ENCODE measurements around the gene ASPM.

ASPM gene

DNA sequence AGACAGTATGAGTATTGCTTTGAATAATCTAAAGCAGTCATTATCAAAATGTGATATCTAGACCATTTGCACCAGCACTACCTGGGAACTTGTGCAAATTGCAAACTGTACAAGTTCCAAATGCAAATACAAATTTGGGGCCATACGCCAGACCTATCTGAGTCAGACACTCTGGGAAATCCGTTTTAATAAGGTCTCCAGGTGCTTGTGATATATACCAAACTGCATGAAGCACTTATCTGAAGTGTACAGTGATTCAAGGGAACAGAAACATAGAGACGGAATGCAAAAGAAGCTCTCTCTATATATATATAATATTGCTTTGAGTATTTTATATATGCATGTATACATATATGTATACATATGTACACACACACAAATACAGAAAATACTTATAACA lies 36.2 kb upstream of the ASPM start:
- no peak for ATAC-seq
- no peak for TF ChIP-seq ISL1 (CRISPR knock-in tag; IDR thresholded peaks at IDR 0.05)
- TF ChIP-seq ESRRG (CRISPR knock-in tag; IDR thresholded peaks at IDR 0.05): no peak
- TF ChIP-seq TCF4 (CRISPR knock-in tag; IDR thresholded peaks at IDR 0.05; ENCODE audit: borderline replicate concordance): no peak
- no peak for TF ChIP-seq OSR1 (CRISPR knock-in tag; IDR thresholded peaks at IDR 0.05)
- no peak for TF ChIP-seq RARB (CRISPR knock-in tag; IDR thresholded peaks at IDR 0.05)
- TF ChIP-seq, protein P1, sequence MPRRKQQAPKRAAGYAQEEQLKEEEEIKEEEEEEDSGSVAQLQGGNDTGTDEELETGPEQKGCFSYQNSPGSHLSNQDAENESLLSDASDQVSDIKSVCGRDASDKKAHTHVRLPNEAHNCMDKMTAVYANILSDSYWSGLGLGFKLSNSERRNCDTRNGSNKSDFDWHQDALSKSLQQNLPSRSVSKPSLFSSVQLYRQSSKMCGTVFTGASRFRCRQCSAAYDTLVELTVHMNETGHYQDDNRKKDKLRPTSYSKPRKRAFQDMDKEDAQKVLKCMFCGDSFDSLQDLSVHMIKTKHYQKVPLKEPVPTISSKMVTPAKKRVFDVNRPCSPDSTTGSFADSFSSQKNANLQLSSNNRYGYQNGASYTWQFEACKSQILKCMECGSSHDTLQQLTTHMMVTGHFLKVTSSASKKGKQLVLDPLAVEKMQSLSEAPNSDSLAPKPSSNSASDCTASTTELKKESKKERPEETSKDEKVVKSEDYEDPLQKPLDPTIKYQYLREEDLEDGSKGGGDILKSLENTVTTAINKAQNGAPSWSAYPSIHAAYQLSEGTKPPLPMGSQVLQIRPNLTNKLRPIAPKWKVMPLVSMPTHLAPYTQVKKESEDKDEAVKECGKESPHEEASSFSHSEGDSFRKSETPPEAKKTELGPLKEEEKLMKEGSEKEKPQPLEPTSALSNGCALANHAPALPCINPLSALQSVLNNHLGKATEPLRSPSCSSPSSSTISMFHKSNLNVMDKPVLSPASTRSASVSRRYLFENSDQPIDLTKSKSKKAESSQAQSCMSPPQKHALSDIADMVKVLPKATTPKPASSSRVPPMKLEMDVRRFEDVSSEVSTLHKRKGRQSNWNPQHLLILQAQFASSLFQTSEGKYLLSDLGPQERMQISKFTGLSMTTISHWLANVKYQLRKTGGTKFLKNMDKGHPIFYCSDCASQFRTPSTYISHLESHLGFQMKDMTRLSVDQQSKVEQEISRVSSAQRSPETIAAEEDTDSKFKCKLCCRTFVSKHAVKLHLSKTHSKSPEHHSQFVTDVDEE (CRISPR knock-in tag; IDR thresholded peaks at IDR 0.05): no peak
- TF ChIP-seq, protein P2, sequence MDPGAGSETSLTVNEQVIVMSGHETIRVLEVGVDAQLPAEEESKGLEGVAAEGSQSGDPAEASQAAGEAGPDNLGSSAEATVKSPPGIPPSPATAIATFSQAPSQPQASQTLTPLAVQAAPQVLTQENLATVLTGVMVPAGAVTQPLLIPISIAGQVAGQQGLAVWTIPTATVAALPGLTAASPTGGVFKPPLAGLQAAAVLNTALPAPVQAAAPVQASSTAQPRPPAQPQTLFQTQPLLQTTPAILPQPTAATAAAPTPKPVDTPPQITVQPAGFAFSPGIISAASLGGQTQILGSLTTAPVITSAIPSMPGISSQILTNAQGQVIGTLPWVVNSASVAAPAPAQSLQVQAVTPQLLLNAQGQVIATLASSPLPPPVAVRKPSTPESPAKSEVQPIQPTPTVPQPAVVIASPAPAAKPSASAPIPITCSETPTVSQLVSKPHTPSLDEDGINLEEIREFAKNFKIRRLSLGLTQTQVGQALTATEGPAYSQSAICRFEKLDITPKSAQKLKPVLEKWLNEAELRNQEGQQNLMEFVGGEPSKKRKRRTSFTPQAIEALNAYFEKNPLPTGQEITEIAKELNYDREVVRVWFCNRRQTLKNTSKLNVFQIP (CRISPR knock-in tag; IDR thresholded peaks at IDR 0.05; ENCODE audit: borderline replicate concordance, low read depth): no peak
- no peak for TF ChIP-seq ARNTL (CRISPR knock-in tag; IDR thresholded peaks at IDR 0.05; ENCODE audit: borderline replicate concordance, low read depth)
- TF ChIP-seq CSDC2 (CRISPR knock-in tag; IDR thresholded peaks at IDR 0.05): no peak
- TF ChIP-seq PPARA (CRISPR knock-in tag; IDR thresholded peaks at IDR 0.05; ENCODE audit: borderline replicate concordance): no peak
- no peak for TF ChIP-seq ZFP3 (CRISPR knock-in tag; IDR thresholded peaks at IDR 0.05)
- TF ChIP-seq, protein P3, sequence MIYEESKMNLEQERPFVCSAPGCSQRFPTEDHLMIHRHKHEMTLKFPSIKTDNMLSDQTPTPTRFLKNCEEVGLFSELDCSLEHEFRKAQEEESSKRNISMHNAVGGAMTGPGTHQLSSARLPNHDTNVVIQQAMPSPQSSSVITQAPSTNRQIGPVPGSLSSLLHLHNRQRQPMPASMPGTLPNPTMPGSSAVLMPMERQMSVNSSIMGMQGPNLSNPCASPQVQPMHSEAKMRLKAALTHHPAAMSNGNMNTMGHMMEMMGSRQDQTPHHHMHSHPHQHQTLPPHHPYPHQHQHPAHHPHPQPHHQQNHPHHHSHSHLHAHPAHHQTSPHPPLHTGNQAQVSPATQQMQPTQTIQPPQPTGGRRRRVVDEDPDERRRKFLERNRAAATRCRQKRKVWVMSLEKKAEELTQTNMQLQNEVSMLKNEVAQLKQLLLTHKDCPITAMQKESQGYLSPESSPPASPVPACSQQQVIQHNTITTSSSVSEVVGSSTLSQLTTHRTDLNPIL (CRISPR knock-in tag; IDR thresholded peaks at IDR 0.05; ENCODE audit: low read depth): no peak
- TF ChIP-seq, protein P4, sequence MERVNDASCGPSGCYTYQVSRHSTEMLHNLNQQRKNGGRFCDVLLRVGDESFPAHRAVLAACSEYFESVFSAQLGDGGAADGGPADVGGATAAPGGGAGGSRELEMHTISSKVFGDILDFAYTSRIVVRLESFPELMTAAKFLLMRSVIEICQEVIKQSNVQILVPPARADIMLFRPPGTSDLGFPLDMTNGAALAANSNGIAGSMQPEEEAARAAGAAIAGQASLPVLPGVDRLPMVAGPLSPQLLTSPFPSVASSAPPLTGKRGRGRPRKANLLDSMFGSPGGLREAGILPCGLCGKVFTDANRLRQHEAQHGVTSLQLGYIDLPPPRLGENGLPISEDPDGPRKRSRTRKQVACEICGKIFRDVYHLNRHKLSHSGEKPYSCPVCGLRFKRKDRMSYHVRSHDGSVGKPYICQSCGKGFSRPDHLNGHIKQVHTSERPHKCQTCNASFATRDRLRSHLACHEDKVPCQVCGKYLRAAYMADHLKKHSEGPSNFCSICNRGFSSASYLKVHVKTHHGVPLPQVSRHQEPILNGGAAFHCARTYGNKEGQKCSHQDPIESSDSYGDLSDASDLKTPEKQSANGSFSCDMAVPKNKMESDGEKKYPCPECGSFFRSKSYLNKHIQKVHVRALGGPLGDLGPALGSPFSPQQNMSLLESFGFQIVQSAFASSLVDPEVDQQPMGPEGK (CRISPR knock-in tag; IDR thresholded peaks at IDR 0.05; ENCODE audit: borderline replicate concordance): no peak
- TF ChIP-seq TOX (CRISPR knock-in tag; IDR thresholded peaks at IDR 0.05; ENCODE audit: borderline replicate concordance): no peak
- TF ChIP-seq ZFP30 (CRISPR knock-in tag; IDR thresholded peaks at IDR 0.05): no peak

DNA sequence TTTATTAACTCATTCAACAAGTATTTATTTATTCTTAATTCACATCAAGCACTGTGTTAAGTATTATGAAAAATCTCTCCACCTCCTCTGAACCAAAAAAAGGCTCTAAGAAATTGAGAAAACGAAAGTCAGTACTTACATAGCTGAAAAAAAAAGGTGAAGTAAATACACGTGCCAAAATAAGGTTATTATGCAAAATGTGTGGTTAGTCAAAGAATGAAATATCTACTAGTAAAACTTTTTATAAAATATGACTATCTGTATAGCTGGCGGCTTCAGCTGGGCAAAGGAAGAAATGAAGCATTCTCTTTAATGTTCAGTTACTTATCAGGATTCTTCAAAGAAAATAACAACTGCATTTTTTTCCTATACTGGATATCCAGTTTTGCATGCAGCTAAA lies 35.5 kb upstream of the ASPM start:
- TF ChIP-seq, protein P1 (CRISPR knock-in tag; IDR thresholded peaks at IDR 0.05): no peak
- no peak for TF ChIP-seq BACH2 (CRISPR knock-in tag; IDR thresholded peaks at IDR 0.05; ENCODE audit: borderline replicate concordance)
- no peak for TF ChIP-seq ZFP30 (CRISPR knock-in tag; IDR thresholded peaks at IDR 0.05)
- TF ChIP-seq PPARA (CRISPR knock-in tag; IDR thresholded peaks at IDR 0.05; ENCODE audit: borderline replicate concordance): no peak
- TF ChIP-seq ZFP3 (CRISPR knock-in tag; IDR thresholded peaks at IDR 0.05): no peak
- TF ChIP-seq SNAI2 (CRISPR knock-in tag; IDR thresholded peaks at IDR 0.05): no peak
- TF ChIP-seq, protein P2 (CRISPR knock-in tag; IDR thresholded peaks at IDR 0.05; ENCODE audit: borderline replicate concordance, low read depth): no peak
- TF ChIP-seq, protein P4 (CRISPR knock-in tag; IDR thresholded peaks at IDR 0.05; ENCODE audit: borderline replicate concordance): no peak
- TF ChIP-seq, protein P3 (CRISPR knock-in tag; IDR thresholded peaks at IDR 0.05; ENCODE audit: low read depth): no peak
- TF ChIP-seq ZC3H10 (CRISPR knock-in tag; IDR thresholded peaks at IDR 0.05): no peak
- TF ChIP-seq ARNTL (CRISPR knock-in tag; IDR thresholded peaks at IDR 0.05; ENCODE audit: borderline replicate concordance, low read depth): no peak
- no peak for ATAC-seq

Data from SK-N-SH treated with all-trans-retinoic acid at 6 μM for 48 hours (cell line).